HG03025 (cell line): ENCODE results near the gene HOXC4.
"Not testable (repeated sequence)": the region's sequence is repeated elsewhere in the genome, so short reads cannot be mapped to it uniquely, and the experiment has no call there.

Experiments
- ATAC-seq: cut with Tn5 transposase; IDR thresholded peaks from one replicate; pipeline ENCODE4 v1.9.1; 2021; ENCODE audit warnings: mild to moderate bottlenecking, moderate library complexity; ENCODE audit not compliant: unreplicated experiment, low FRiP score

Gene HOXC4

DNA sequence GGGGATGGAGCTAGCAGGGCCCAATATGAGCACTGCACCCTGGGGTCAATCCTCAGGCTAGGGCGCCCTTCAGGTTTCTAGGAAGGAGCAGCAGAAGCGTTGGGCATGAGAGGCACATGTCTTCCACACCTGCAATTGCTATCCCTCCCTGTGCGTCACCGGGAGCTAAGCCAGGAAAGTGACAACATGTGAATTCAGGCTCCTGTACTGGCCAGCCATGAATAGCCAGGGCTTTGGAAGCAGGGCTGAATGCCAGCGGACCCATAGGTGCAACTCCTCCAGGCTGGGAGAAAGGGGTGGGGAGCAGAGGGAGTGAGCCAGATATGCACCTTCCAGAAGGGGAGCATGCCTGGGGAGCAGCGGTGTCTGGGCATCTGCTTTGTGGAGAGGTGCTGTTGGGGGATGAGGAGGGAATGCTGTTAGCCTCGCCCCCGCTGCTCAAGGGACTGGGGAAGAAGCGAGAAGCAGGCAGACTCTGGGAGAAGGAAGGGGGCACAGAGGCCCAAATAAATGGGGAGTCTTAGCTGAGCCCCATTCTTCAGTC is 14.7 kb upstream of the HOXC4 start:
- ATAC-seq = no peak

DNA sequence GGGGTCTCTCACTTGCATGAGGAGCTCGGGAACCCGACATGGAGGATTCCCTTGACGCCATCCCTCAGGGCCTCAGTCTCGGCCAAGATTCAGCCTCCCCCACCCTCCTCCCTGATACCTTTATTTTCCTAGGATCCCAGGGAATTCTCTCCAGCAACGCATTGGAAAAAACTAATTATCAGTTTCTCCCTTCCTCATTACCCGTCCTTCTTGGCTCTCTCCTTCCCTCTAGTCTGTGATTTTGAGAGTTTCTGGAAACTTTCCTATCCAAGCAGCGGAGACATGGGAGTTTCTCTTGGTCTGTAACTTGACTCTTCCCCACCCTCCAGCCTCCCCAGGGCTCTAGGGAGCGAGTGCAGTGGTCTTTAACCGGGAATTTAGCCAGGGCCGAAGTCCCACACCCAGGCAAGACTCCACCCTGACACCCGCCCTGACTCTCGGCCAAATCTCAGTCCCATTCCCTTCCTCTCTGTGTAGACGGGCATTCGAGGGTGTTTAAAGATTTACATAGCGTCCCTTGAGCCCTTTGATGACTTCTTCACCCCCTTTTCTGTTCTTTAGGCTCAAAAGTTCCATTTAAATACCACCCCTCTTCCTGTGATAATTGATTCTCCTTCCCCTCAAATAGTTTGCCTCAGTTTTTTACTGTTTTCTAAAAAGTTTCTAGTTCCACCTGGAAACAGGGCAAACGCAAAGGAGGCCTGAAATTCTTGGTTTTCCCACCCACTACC is 14.1 kb upstream of the HOXC4 start:
- no peak for ATAC-seq

DNA sequence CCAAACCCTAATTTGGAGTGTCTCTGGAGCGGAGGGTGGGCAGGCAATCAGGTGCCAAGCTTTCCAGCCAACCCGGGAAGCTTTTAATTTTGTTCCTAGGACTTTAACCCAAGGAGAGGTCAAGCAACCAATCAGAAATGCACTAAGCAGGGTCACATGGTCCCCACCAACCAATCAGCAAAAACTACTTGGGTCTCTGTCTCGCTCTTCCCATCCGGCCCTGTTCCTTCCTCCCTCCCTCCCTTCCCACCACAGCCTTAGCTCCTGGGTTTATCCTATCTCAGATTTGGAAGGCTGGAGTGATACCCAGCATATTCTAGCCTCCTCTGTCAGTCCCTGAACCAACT is 13.5 kb upstream of the HOXC4 start:
- ATAC-seq = no peak

DNA sequence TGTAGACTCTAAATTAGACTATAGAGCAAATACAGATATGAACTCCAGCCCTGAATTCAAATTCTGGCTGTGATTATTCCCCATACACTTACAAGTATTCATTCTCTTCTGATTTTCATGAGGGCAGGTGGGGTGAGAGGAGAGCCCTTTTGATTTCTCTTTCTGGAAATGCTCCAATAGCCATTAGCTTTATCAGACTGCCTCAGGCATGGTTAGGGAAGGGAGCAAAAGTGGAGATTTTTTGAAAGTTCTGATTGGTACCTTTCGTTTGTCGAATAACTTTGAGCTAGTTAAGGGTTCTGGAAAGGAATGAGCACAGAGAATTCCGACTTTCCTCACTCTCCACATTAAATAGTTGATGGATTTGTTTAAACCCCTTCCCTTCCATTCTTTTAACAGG is 13.0 kb upstream of the HOXC4 start:
- ATAC-seq = no peak

DNA sequence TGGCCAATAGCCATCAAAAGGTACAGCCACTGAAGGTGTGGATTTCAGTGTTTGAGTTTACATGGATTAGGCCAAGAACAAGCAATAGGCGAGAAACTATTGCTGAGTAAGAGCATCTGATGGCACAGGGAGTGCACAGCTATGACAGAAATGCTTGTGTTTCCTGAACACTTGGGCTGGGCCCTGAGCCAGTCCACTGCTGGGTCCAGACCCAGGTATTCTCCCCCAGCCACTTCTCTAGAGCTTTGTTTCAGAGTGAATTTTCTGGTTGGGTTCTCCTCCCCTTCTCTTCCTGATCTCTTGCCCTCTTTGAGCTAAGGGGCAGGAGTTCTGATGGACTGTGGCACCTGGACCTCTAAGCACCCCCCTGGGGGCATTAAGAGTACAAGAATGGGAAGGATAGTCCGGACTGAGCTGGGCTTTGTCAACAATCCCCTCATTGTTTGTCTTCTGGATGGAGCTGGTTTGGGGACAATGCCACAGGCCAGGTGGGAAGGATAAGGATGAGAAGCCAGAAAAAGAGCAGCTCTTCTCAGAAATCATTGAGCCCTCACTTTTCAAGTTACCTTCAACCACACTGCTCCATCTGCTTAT is 12.4 kb upstream of the HOXC4 start:
- no peak for ATAC-seq

DNA sequence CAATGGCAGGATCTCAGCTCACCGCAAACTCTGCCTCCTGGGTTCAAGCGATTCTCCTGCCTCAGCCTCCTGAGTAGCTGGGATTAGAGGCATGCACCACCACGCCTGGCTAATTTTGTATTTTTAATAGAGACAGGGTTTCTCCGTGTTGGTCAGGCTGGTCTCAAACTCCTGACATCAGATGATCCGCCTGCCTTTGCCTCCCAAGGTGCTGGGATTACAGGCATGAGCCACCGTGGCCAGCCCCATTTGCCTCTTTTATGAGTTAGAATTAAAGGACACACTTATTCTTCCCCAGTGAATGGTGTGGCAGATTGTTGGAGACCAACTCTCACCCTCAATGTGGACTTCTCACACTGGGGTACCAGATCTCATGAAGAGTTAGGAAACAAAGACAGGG is 11.6 kb upstream of the HOXC4 start:
- not testable (repeated sequence) for ATAC-seq

DNA sequence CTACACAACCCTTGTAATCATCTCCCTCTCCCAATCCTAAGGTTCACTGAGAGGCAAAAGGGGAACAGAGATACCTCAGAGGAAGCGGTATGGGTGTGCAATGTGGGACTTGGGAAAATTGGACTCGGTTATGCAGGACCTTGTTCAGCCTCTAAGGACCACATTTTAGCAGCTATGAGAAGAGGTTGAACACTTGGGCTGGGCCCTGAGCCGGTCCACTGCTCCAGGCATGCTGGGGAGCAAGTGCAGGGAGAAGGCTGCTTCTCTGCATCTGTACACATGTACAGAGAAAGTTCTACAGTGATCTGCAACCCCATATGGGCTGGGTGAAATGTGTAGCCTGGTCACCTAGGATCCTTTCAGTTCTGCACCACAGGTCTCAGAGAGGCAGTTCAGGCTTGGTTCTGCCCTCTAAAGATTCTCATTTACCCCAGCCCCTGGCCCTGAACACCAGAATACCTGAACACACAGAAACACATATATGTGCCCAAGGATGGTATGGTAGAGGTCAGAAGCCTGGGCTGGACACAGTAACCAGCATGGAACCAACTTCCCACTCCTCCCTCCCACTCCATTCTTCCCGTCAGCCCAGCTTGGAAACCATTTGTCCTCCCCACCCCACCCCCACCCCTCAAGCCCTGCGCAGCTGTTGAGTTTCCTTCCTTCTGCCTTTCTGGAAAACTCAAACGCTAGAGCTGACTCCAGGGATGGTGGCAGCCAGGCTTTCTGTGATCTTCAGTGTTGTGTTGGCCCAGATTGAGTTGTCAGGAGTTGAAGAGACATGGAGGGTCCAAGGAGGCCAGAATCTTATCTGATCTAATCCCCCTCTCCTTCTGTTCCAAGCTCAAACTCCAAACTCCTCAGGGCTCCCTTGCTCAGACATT is 10.4 kb upstream of the HOXC4 start:
- no peak for ATAC-seq

DNA sequence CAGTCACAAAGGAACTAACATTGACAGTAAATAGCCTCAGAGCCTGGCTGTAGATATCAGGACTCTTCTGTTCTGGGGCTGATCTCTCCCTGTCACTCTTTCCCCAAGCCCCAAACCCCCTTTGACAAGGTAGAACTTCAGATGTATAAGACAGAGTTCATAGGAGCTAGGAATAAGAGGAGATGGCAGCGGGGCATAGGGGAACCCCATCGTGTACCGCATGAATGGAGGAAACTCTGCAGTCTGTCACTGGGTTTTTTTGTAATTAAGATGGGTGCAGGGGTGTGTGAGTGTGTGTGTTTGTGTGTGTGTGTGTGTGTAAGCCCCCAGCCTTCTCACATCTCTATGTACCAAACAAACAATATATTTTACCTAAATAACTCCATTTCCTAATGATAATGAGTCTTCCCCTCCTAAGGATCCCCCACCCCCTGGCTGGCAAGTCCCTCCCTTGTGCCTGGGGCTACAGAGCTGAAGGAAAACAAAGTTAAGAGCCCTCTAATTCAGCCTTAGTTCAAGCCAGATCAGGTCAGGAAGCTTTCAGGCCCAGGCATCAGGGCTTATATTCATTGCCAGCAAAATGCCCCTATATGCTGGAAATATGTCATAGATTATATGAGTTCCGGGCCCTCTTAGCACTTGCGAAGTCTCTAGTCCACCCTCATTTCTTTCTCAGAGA is 9.1 kb upstream of the HOXC4 start:
- no peak for ATAC-seq

DNA sequence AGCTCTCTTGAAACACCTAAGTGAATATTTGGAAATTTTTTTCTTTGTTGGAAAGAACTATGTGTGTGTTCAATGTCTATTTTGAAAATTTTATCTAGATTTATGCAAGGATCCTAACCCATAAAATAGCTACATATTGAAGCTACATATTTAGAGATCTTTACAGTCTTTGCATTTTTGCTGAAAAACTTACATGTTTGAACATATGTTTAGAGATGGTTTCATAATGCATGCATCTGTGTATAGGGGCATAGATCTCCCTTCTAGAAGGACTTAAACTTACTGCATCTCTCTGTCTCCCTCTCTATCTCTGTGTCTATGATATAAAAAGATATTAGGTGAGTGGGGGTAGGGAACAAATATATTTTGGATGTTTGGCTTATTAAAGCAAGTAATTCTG is 8.2 kb upstream of the HOXC4 start:
- no peak for ATAC-seq

DNA sequence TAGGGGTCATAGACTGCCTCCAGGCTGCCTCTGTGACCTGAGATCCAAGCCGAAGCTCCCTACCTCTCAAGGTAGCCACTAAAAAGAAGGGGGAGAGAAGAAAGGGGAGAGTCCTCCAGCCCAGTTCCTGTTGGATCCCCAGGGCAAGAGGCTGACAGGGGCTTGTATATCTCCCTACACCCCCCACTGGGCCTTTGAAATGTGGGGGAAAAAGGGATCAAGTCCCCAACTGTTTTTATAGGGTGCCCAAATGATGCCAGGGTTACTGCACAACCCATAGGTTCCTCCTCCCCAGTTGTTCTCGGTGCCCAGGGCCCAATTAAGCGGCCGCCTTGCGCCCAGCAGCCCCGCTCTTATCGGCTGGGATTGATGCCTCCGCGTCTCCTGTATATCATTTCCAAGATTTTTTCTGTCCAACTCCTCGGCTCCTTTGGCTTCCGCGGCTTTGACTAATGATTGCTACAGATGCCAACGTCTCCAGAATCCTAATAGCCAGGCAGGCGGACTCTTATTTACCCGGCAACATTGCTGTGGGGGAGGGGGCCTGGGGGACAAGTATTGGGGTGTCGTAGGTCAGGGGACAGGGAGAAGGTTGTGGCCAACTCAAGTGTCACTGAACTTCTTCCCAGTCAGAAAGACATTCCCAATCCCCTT is 7.6 kb upstream of the HOXC4 start:
- no peak for ATAC-seq

DNA sequence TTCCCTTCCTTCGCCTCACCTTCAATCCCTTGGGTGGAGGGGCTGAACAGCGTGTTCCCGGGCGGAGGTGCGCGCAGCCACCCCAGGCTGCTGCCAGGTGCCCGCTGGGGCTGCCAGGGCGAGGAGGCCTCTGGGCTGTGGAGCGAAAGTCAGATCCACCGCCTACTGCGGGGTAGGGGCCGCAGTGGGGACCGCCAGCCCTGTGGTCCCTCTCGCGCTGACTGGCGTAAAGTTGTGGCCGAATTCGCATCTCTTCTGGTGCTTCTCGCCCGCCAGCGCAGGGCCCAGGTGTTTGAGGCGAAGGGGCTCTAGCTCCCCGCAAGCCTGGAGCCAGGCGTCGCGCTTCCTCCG is 6.9 kb upstream of the HOXC4 start:
- ATAC-seq = no peak

DNA sequence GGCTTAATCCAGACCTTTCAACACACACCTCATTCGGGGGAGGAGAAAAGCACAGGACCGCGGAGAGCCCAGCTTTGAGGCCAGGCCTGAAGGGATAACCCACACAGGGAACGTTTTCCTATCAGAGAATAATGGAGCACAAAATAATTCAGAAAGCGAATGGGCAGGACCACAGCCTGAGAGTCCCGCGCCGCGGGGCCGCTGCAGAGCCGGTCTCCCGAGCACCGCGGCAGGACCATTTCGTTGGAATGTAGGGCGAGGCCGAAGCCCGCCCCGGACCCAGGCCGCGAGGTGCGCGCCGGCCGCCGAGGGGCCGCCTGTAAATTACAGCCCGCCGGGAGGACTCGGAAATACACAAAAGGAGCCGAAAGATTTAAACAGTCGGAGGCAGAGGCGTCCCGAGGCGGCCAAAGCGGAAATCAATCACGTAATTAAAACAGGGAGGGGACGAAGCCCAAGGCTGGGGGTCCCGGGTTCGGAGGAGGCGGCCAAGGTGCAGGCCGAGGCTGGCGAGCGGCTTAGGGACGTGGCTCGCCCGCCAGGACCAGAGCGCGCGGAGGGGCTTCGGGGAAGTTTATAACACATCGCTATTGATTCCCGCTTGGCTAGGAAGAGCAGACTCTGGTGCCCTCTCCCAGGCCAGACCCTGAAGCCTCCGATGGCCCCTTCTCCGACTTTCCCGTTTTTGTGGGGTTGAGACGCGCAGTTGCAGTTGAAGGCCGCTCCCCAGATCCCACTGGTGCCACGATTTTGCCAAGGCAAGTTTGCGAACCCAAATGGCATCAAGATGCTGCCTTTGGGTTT is 6.3 kb upstream of the HOXC4 start:
- no peak for ATAC-seq

DNA sequence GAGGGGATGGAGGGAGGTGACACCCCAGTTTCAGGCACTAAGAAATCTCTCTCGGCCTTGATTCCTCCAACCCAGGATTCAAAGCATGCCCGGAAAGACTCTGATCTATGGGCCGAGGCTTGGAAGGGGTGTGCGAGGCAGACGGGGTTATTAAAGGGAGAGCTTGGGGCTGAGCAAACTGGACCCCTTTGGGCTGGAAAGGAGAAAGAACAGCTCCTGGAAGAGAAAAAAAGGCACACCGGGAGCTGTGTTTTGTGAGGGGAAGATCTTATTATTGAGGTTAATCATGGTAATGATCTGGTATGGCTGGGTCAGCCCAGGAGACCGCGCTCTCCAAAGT is 5.7 kb upstream of the HOXC4 start:
- ATAC-seq = no peak

DNA sequence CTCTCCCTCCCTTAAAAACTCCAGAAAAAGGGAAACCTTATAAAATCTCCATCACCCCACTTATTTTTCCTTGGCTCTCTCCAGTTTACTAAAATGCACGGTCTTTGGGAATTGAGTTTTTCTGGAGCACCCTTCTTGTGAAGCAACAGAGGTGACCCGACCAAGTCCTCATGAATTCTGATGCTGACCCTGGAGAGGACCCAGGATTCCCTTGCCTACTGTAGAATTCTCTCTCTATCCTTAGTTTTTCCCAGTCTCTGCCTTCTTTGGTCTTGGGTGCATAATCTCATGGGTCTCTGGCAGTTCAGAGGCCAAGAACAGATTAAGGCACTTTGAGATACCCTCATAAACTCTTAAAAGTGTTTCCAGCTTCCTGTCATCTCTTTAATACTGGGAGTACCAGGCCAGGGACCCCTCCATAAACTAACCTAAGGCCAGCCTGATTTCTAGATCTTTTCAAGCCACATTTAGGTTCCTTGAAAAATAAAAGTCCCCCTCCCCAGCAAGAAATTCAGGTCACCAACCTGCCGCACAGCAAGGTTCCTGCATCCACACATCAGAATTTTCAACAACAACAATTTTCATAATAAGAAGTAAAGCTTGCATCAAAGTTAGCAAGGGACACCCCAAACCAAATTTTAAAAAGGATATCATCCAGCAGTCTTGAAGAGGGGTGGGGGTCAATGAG is 5.1 kb upstream of the HOXC4 start:
- no peak for ATAC-seq

DNA sequence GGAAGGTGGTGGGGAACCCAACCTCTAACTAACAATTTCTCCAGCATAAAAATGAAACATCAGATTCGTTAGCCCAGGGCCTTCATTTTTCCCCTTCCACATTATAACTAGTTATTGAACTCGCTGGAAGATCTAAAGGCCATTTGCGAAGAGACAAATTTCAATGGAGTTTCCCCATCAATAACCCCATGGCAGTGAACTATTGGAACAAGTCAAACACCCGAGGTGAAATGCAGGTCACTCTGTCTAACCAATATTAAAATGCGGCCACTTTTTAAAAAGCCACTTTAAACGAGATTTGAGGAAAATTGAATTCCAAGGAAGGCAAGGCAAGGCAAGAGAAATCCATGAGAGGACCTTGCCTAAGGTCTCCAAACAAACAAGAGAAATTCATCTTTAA is 4.5 kb upstream of the HOXC4 start:
- ATAC-seq = no peak

DNA sequence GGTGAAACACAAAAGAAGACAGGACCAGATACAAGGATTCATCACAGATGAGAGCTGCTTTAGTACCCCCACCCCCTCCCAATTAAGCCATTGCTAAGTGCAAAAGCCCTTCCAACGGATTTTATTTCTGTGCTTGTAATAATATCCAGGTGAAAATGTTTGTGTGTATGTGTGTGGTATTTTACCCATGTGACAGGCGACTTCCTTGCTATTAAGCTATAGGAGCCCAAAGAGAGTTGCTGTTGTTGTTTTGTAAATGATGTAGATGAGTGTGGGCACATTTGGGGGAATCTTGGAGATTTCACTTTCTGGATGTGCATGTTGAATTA is 3.2 kb upstream of the HOXC4 start:
- ATAC-seq = no peak

DNA sequence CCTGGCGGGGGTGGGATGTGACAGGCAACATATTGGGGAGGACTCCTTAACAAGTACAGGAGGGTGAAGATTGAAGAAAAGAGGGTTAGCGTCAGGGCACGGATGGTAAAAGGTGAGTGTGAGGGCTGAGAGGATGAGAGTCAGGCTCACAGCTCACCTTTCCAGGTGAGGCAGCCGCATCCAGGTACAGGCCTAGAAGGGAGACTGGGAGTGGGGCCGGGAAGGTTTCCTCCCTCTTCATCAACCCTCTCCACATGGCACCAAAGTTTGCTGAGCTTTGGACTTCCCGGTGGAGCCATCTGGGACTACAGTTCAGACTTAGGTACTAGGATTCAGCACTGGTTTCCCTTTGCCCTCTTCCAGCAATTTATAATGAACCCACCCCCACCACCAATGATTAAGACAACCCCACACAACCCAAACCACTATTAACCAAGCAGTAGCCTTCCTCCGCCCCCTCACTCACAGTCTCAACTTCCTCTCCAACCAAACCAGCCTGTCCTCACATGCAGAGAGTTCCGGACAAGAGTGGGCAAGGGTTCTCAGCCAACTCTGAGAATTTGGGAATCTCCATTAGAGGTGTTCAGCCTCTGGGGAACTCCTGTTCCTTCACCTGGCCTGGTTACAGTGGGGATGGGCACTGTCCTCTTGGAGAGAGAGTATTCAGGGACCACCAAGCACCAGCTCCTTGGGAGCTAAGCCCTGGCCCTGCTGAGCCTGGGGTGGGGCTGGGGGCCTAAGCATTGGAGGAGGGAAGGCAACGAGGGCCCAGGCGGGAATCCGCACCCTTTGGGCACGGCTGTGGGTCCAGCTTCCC is 2.4 kb upstream of the HOXC4 start:
- ATAC-seq = no peak

DNA sequence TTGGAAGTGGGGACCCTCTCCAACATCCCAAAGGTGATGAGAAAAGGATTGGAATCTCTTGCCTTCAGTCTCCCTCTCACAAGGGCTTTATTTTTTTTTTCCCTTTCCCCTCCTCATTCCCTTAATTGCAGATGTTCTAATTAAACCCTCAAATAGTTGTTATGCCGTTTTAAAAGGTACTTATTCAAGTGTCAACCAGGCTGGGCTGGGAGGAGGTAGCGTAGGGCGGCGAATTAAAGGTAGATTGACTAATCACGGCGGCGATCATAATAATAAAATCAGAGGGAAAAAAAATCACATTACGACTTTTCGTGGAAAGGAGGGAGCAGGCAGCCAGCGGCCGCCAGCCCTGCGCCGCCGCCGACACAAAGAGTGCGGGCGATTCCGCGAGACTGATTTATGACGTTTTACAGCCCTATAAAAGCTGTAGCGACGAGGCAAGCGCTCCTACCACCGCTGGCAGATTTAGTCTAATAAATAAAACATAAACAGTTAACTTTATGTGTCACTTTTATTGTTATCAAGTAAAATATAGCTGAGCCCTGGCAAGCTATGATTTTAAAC is 1.7 kb upstream of the HOXC4 start:
- ATAC-seq = no peak
